Measurements from ENCODE around the gene IFI44. TPM values are rescaled to one million over a fixed set of nuclear protein-coding genes. Genes with fewer than 3 reads are reported as not detected.

IFI44 gene
- total and polyA plus RNA-seq, 4 experiments from 2014 or later = 20.2 to 49.4 (median 44.6) TPM

GRCh38 chr1:78665809-78666208, 16.2 kb downstream of the IFI44 start:
- no peak overlapping the region for H3K27ac ChIP-seq (ENCODE audit: low read depth, low read length)
- Mint-ChIP-seq H3K27me3 (no peaks in the 10 kb centered on the region), H3K4me3 (no peak overlapping the region), H3K9me3 (no peaks in the 10 kb centered on the region), H3K27ac (no peak overlapping the region), H3K4me1 (peaks cover 0 to 16% (median 2%) of the 10 kb centered on the region in 4 donors), H3K36me3 (peaks cover 28 to 30% of the 10 kb centered on the region in 2 donors)
- DNase-seq = no peak
- H3K4me1 ChIP-seq (ENCODE audit: insufficient read depth, low read length) = no peaks in the 10 kb centered on the region
- peaks cover 20% of the 10 kb centered on the region for H3K36me3 ChIP-seq (ENCODE audit: insufficient read depth, low read length)
- no peak overlapping the region for H3K4me3 ChIP-seq (ENCODE audit: low read length in 2 of 2)
- no peaks in the 10 kb centered on the region for H3K27me3 ChIP-seq (ENCODE audit: insufficient read depth, low read length)
- ChIA-PET POLR2A (ENCODE audit: partially characterized antibody) (no interaction called here), CTCF (ENCODE audit: partially characterized antibody) (interaction anchor here (1.2 kb wide), 1 partner anchor 48 kb away, joined by 3 read pairs; no protein-coding TSS in a partner anchor)
- intact Hi-C loops (cut with micrococcal nuclease) = no loop called here
- H3K9me3 ChIP-seq (ENCODE audit: control insufficient read depth in 1 of 2, low read length in 2 of 2) = no peaks in the 10 kb centered on the region

DNA sequence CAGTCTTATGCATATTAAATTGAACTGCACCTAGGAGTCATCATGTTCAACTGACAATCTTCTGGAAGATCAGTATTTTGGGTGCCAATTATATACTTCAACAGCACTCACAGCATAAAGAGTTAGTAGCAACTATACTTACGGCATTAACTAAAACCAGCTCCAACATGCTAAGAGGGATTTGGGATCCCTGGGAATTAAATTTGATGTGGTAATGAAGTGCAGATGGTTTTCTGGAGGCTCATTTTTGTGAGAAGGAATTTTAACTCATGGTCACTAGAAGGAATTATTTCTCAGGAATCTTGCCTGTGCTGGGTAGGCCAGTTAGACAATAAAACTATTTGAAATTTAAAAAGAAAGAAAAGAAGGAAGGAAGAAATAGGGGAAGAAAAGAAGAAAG, 18.3 kb downstream of the IFI44 start:
- H3K4me1 Mint-ChIP-seq = peaks cover 0 to 22% (median 5%) of the 10 kb centered on the region in 4 donors
- Histone ChIP-seq H3K4me3 (ENCODE audit: low read length in 2 of 2) (no peak overlapping the region), H3K9me3 (ENCODE audit: control insufficient read depth in 1 of 2, low read length in 2 of 2) (no peaks in the 10 kb centered on the region), H3K36me3 (ENCODE audit: insufficient read depth, low read length) (peaks cover 7% of the 10 kb centered on the region), H3K27ac (ENCODE audit: low read depth, low read length) (no peak overlapping the region), H3K27me3 (ENCODE audit: insufficient read depth, low read length) (no peaks in the 10 kb centered on the region), H3K4me1 (ENCODE audit: insufficient read depth, low read length) (no peaks in the 10 kb centered on the region)
- POLR2A ChIA-PET (ENCODE audit: partially characterized antibody) = no interaction called here
- H3K27ac Mint-ChIP-seq = no peak overlapping the region
- no peak overlapping the region for H3K4me3 Mint-ChIP-seq
- CTCF ChIA-PET (ENCODE audit: partially characterized antibody) = interaction anchor here (1.2 to 1.9 kb wide), 2 partner anchors 8 to 50 kb away, joined by 3 to 10 read pairs; no protein-coding TSS in a partner anchor
- intact Hi-C loops (cut with micrococcal nuclease) = no loop called here
- H3K27me3 Mint-ChIP-seq = no peaks in the 10 kb centered on the region
- peaks cover 14% of the 10 kb centered on the region in 2 donors for H3K36me3 Mint-ChIP-seq
- no peak for DNase-seq
- H3K9me3 Mint-ChIP-seq = no peaks in the 10 kb centered on the region

DNA sequence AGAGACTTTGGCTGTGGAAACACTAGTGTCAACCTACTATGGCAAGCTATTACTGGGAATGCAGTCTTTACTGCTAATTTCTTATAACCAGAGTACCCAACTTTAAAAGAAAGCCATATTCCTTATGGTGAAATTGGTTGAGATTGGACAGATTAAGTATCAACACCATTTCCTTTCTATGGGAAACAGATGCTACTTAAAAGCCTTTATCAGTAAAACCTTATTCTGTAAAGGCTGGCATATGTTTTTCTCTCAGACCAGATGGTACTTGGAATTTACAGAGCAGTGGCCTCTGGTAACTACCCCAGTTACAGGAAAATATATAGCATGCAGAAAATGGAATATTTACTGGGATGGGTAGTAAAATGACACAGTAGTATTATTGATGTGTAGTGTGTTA, 18.8 kb downstream of the IFI44 start:
- Mint-ChIP-seq H3K4me1 (peaks cover 0 to 17% (median 5%) of the 10 kb centered on the region in 4 donors), H3K9me3 (no peaks in the 10 kb centered on the region), H3K4me3 (no peak overlapping the region), H3K27me3 (no peaks in the 10 kb centered on the region), H3K27ac (no peak overlapping the region), H3K36me3 (peaks cover 9 to 10% of the 10 kb centered on the region in 2 donors)
- ChIA-PET CTCF (ENCODE audit: partially characterized antibody) (interaction anchor here (1.9 kb wide), 1 partner anchor 51 kb away, joined by 10 read pairs; no protein-coding TSS in a partner anchor), POLR2A (ENCODE audit: partially characterized antibody) (interaction anchor here (1.8 kb wide), 1 partner anchor 49 kb away, joined by 7 read pairs; the partner anchor contains the start of gene IFI44L)
- H3K9me3 ChIP-seq (ENCODE audit: control insufficient read depth in 1 of 2, low read length in 2 of 2) = no peaks in the 10 kb centered on the region
- H3K4me3 ChIP-seq (ENCODE audit: low read length in 2 of 2) = no peak overlapping the region
- no peaks in the 10 kb centered on the region for H3K4me1 ChIP-seq (ENCODE audit: insufficient read depth, low read length)
- intact Hi-C loops (cut with micrococcal nuclease) = no loop called here
- no peak overlapping the region for H3K27ac ChIP-seq (ENCODE audit: low read depth, low read length)
- no peak for DNase-seq
- H3K36me3 ChIP-seq (ENCODE audit: insufficient read depth, low read length) = peaks cover 2% of the 10 kb centered on the region
- no peaks in the 10 kb centered on the region for H3K27me3 ChIP-seq (ENCODE audit: insufficient read depth, low read length)

GRCh38 chr1:78672428-78672827, 22.8 kb downstream of the IFI44 start:
- peaks cover 0 to 15% (median 7%) of the 10 kb centered on the region in 4 donors for H3K4me1 Mint-ChIP-seq
- H3K27me3 ChIP-seq (ENCODE audit: insufficient read depth, low read length) = no peaks in the 10 kb centered on the region
- intact Hi-C loops (cut with micrococcal nuclease) = no loop called here
- no peak overlapping the region for H3K4me3 Mint-ChIP-seq
- no peak overlapping the region for H3K4me3 ChIP-seq (ENCODE audit: low read length in 2 of 2)
- CTCF ChIA-PET (ENCODE audit: partially characterized antibody) = interaction anchor here (1.3 to 6.6 kb wide), 6 partner anchors 21 to 527 kb away, joined by 4 to 107 read pairs (median 8); partner anchors contain the start of genes IFI44 and IFI44L
- H3K36me3 ChIP-seq (ENCODE audit: insufficient read depth, low read length) = no peaks in the 10 kb centered on the region
- POLR2A ChIA-PET (ENCODE audit: partially characterized antibody) = interaction anchor here (1.2 kb wide), 1 partner anchor 23 kb away, joined by 3 read pairs; the partner anchor contains the start of gene IFI44
- H3K27me3 Mint-ChIP-seq = peaks cover 0 to 1% of the 10 kb centered on the region in 2 donors
- H3K36me3 Mint-ChIP-seq = no peaks in the 10 kb centered on the region
- H3K27ac Mint-ChIP-seq = no peak overlapping the region
- H3K27ac ChIP-seq (ENCODE audit: low read depth, low read length) = no peak overlapping the region
- H3K4me1 ChIP-seq (ENCODE audit: insufficient read depth, low read length) = no peaks in the 10 kb centered on the region
- no peaks in the 10 kb centered on the region for H3K9me3 Mint-ChIP-seq
- no peaks in the 10 kb centered on the region for H3K9me3 ChIP-seq (ENCODE audit: control insufficient read depth in 1 of 2, low read length in 2 of 2)
- DNase-seq = peak in 1 of 5 donors; percentile 16

- H3K4me3 ChIP-seq (ENCODE audit: low read length in 2 of 2) = no peak overlapping the region
- intact Hi-C loops (cut with micrococcal nuclease) = no loop called here
- POLR2A ChIA-PET (ENCODE audit: partially characterized antibody) = interaction anchor here (0.8 to 1.2 kb wide), 3 partner anchors 23 to 54 kb away, joined by 3 to 4 read pairs (median 4); partner anchors contain the start of genes IFI44 and IFI44L
- no peaks in the 10 kb centered on the region for H3K27me3 ChIP-seq (ENCODE audit: insufficient read depth, low read length)
- H3K27ac ChIP-seq (ENCODE audit: low read depth, low read length) = no peak overlapping the region
- peak in 3 of 5 donors; percentile 12 to 34 (median 13) for DNase-seq
- no peaks in the 10 kb centered on the region for H3K36me3 Mint-ChIP-seq
- H3K4me1 ChIP-seq (ENCODE audit: insufficient read depth, low read length) = no peaks in the 10 kb centered on the region
- peaks cover 0 to 15% (median 9%) of the 10 kb centered on the region in 4 donors for H3K4me1 Mint-ChIP-seq
- H3K9me3 Mint-ChIP-seq = no peaks in the 10 kb centered on the region
- peaks cover 0 to 1% of the 10 kb centered on the region in 2 donors for H3K27me3 Mint-ChIP-seq
- no peak overlapping the region for H3K27ac Mint-ChIP-seq
- H3K9me3 ChIP-seq (ENCODE audit: control insufficient read depth in 1 of 2, low read length in 2 of 2) = no peaks in the 10 kb centered on the region
- CTCF ChIA-PET (ENCODE audit: partially characterized antibody) = interaction anchor here (1.2 to 6.6 kb wide), 9 partner anchors 9 to 528 kb away, joined by 4 to 107 read pairs (median 6); partner anchors contain the start of genes IFI44 and IFI44L
- no peaks in the 10 kb centered on the region for H3K36me3 ChIP-seq (ENCODE audit: insufficient read depth, low read length)
- H3K4me3 Mint-ChIP-seq = no peak overlapping the region
Observed at GRCh38 chr1:78673120-78673519, 23.5 kb downstream of the IFI44 start.

DNA sequence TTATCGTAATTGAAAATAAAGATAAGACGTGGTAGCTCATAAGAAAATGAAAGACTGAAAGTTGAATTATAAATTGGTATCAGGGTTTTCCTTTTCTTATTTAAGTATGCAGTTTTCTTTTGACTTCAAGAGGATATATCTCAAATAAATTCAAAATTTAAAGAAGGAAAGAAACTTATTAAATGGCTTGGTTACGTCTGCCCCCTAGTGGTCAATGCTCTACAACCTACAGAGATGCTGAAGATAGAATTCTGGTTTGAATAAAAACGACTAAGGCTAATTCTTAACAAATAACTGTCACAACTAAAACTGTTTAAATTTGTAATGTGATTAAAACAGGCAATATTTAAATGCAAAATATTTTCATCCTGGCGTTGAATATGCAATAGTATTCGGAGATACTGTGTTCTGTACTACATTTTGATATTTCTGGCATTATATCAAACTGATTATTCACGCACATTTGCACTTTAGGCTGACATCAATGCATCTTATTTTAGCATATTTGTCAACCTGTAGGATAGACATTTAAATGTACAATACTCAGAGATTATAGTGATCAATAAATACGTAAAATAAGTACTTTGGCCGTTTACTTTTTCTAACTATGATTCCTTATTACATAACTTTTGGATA, 26.8 kb downstream of the IFI44 start:
- no peaks in the 10 kb centered on the region for H3K9me3 ChIP-seq (ENCODE audit: control insufficient read depth in 1 of 2, low read length in 2 of 2)
- H3K4me1 ChIP-seq (ENCODE audit: insufficient read depth, low read length) = no peaks in the 10 kb centered on the region
- no peaks in the 10 kb centered on the region for H3K27me3 ChIP-seq (ENCODE audit: insufficient read depth, low read length)
- H3K27ac ChIP-seq (ENCODE audit: low read depth, low read length) = no peak overlapping the region
- Mint-ChIP-seq H3K36me3 (no peaks in the 10 kb centered on the region), H3K27me3 (peaks cover 1 to 7% of the 10 kb centered on the region in 2 donors), H3K4me1 (peaks cover 0 to 11% (median 7%) of the 10 kb centered on the region in 4 donors), H3K27ac (no peak overlapping the region), H3K4me3 (no peak overlapping the region), H3K9me3 (no peaks in the 10 kb centered on the region)
- no peak overlapping the region for H3K4me3 ChIP-seq (ENCODE audit: low read length in 2 of 2)
- ChIA-PET CTCF (ENCODE audit: partially characterized antibody) (interaction anchor here (0.8 to 6.6 kb wide), 15 partner anchors 9 to 698 kb away, joined by 3 to 107 read pairs (median 4); partner anchors contain the start of genes FUBP1, IFI44 and IFI44L), POLR2A (ENCODE audit: partially characterized antibody) (interaction anchor here (1.2 kb wide), 1 partner anchor 59 kb away, joined by 5 read pairs; no protein-coding TSS in a partner anchor)
- intact Hi-C loops (cut with micrococcal nuclease) = loop anchor here (1.0 kb wide), 4 partner anchors 25 to 546 kb away; no protein-coding TSS in a partner anchor
- no peaks in the 10 kb centered on the region for H3K36me3 ChIP-seq (ENCODE audit: insufficient read depth, low read length)
- peak; percentile 48 to 64 (median 63) for DNase-seq

- no peaks in the 10 kb centered on the region for H3K4me1 ChIP-seq (ENCODE audit: insufficient read depth, low read length)
- H3K4me1 Mint-ChIP-seq = peaks cover 0 to 7% (median 3%) of the 10 kb centered on the region in 4 donors
- H3K27ac ChIP-seq (ENCODE audit: low read depth, low read length) = no peak overlapping the region
- no peaks in the 10 kb centered on the region for H3K36me3 Mint-ChIP-seq
- H3K9me3 ChIP-seq (ENCODE audit: control insufficient read depth in 1 of 2, low read length in 2 of 2) = no peaks in the 10 kb centered on the region
- H3K27me3 Mint-ChIP-seq = peaks cover 1 to 7% of the 10 kb centered on the region in 2 donors
- no peak overlapping the region for H3K4me3 Mint-ChIP-seq
- ChIA-PET POLR2A (ENCODE audit: partially characterized antibody) (no interaction called here), CTCF (ENCODE audit: partially characterized antibody) (interaction anchor here (0.6 to 3.3 kb wide), 10 partner anchors 19 to 545 kb away, joined by 3 to 34 read pairs (median 4); partner anchors contain the start of genes IFI44 and IFI44L)
- intact Hi-C loops (cut with micrococcal nuclease) = loop anchor here (1.0 kb wide), 4 partner anchors 26 to 547 kb away; no protein-coding TSS in a partner anchor
- H3K4me3 ChIP-seq (ENCODE audit: low read length in 2 of 2) = no peak overlapping the region
- peak overlapping the region in 1 of 7 donors; percentile 4 for H3K27ac Mint-ChIP-seq
- H3K36me3 ChIP-seq (ENCODE audit: insufficient read depth, low read length) = no peaks in the 10 kb centered on the region
- no peaks in the 10 kb centered on the region for H3K9me3 Mint-ChIP-seq
- DNase-seq = no peak
- H3K27me3 ChIP-seq (ENCODE audit: insufficient read depth, low read length) = no peaks in the 10 kb centered on the region
Observed at GRCh38 chr1:78676993-78677392, 27.4 kb downstream of the IFI44 start.

Data from CD4-positive, alpha-beta memory T cell (primary cell).